ENCODE measurements around the gene TTBK1.

The TTBK1 gene

DNA sequence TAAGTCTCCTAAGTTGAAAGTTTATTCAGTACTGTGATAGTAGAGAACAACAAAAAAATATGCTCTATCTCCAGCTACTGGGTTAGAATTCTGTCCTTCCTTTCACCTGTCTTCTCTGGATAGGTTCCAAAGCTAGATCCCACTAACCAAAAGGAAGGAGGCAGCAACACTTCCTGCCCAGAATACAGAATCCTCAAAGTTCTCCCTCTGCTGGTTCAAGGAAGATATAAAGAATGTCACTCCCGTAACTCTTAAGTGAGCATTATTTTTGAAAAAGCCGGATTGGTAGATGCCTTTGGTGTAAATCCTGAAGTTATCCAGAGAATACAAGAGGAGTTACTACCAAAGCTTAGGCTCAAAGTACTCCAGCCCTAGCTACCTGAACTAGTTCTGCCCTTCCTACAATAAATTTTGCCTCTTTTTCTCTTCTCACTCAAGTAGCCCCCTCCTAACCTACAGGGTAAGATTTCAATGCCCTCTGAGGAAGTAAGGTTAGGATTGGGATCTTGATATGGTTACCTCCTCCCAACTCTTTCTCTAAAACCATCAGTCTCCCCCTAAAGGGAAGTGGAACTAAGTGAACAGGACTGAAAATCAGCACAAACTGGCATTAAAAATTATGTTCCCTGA, 91.3 kb downstream of the TTBK1 start:
- no peak for TF ChIP-seq TCF12 (IDR thresholded peaks at IDR 0.05; ENCODE audit: low read depth)
- TF ChIP-seq CREB1 (IDR thresholded peaks at IDR 0.05; ENCODE audit: low read depth) = no peak
- no peak for TF ChIP-seq CEBPB (IDR thresholded peaks at IDR 0.05)
- TF ChIP-seq NFIC (IDR thresholded peaks at IDR 0.05) = peak; percentile 42
- TF ChIP-seq, protein P1, sequence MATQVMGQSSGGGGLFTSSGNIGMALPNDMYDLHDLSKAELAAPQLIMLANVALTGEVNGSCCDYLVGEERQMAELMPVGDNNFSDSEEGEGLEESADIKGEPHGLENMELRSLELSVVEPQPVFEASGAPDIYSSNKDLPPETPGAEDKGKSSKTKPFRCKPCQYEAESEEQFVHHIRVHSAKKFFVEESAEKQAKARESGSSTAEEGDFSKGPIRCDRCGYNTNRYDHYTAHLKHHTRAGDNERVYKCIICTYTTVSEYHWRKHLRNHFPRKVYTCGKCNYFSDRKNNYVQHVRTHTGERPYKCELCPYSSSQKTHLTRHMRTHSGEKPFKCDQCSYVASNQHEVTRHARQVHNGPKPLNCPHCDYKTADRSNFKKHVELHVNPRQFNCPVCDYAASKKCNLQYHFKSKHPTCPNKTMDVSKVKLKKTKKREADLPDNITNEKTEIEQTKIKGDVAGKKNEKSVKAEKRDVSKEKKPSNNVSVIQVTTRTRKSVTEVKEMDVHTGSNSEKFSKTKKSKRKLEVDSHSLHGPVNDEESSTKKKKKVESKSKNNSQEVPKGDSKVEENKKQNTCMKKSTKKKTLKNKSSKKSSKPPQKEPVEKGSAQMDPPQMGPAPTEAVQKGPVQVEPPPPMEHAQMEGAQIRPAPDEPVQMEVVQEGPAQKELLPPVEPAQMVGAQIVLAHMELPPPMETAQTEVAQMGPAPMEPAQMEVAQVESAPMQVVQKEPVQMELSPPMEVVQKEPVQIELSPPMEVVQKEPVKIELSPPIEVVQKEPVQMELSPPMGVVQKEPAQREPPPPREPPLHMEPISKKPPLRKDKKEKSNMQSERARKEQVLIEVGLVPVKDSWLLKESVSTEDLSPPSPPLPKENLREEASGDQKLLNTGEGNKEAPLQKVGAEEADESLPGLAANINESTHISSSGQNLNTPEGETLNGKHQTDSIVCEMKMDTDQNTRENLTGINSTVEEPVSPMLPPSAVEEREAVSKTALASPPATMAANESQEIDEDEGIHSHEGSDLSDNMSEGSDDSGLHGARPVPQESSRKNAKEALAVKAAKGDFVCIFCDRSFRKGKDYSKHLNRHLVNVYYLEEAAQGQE (IDR thresholded peaks at IDR 0.05; ENCODE audit: low read depth) = no peak
- TF ChIP-seq TEAD4 (IDR thresholded peaks at IDR 0.05) = 0 out of 2 replicates have a peak, but pooled peaks have one; percentile 15
- peak; percentile 58 for TF ChIP-seq RAD21 (IDR thresholded peaks at IDR 0.05; ENCODE audit: low read depth)

DNA sequence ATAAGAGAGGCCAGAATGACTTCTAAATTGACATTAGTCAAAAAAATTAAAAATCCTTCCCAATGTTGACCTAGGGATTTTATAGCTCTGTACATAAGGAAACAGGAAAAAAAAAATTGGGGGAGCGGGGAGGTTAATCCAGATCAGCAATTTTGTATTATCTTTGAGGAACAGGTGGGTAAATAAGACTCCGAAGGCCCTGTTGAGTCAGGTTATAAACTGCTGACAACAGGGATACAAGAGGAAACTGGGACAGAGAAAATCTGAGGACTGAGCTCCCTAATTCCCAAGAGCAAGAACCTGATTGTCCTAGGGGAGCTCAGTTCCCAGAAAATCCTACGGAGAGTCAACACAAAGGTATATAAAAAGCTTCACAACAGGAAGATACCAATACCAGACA, 92.2 kb downstream of the TTBK1 start:
- no peak for TF ChIP-seq FOXM1 (IDR thresholded peaks at IDR 0.05; ENCODE audit: borderline replicate concordance, low read depth)

DNA sequence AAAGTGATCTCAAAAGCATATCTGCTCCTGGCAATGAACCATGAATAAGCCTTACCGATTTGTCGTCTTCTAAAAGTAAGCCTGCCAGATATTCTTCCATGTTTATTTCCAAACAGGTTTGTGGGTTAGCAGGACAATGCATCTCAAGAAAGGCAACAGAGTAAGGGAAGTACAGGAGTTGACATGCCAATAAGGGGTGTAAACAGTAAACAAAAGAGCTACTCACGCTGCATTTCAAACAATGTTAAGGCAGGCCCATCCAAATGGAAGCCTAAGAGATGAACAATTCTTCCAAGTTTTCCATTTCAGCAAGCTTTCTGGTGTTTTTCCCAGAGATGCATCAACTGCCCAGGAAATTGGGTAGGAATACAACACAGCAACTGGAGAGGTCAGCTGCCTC, 93.1 kb downstream of the TTBK1 start:
- no peak for TF ChIP-seq TEAD4 (IDR thresholded peaks at IDR 0.05)
- TF ChIP-seq TAF1 (IDR thresholded peaks at IDR 0.05; ENCODE audit: low read depth) = no peak
- TF ChIP-seq, protein P2, sequence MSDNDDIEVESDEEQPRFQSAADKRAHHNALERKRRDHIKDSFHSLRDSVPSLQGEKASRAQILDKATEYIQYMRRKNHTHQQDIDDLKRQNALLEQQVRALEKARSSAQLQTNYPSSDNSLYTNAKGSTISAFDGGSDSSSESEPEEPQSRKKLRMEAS (IDR thresholded peaks at IDR 0.05) = no peak
- TF ChIP-seq EP300 (IDR thresholded peaks at IDR 0.05; ENCODE audit: borderline replicate concordance) = no peak
- TF ChIP-seq, protein P3, sequence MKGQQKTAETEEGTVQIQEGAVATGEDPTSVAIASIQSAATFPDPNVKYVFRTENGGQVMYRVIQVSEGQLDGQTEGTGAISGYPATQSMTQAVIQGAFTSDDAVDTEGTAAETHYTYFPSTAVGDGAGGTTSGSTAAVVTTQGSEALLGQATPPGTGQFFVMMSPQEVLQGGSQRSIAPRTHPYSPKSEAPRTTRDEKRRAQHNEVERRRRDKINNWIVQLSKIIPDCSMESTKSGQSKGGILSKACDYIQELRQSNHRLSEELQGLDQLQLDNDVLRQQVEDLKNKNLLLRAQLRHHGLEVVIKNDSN (IDR thresholded peaks at IDR 0.05) = no peak
- no peak for TF ChIP-seq EGR1 (IDR thresholded peaks at IDR 0.05)
- no peak for TF ChIP-seq CEBPB (IDR thresholded peaks at IDR 0.05)
- TF ChIP-seq, protein P1 (IDR thresholded peaks at IDR 0.05; ENCODE audit: low read depth) = no peak
- no peak for TF ChIP-seq RAD21 (IDR thresholded peaks at IDR 0.05; ENCODE audit: low read depth)
- TF ChIP-seq CREB1 (IDR thresholded peaks at IDR 0.05; ENCODE audit: low read depth) = no peak
- TF ChIP-seq YY1 (IDR thresholded peaks at IDR 0.05; ENCODE audit: low read depth) = no peak
- no peak for TF ChIP-seq TCF12 (IDR thresholded peaks at IDR 0.05; ENCODE audit: low read depth)

Data from Ishikawa (cell line).